Ascending aorta (tissue), 2 donors: ENCODE results near the gene SDR39U1. TPM values are rescaled to one million over a fixed set of nuclear protein-coding genes. Genes with fewer than 3 reads are reported as not detected.

Experiments
- DNase-seq, 2 donors: peaks; one replicate each; pipeline ENCODE4 v3.0.0-alpha.2; 2019; ENCODE audit warnings: low spot score in 2 of 2
- H3K27ac ChIP-seq, 2 donors: fragments of 200-600 bp; sonication (generic); one replicate each; pipeline ENCODE4 v1.5.1; 2016 to 2017; ENCODE audit warnings: mild to moderate bottlenecking in 1 of 2
- H3K27me3 ChIP-seq: fragments of 200-600 bp; sonication (generic); one replicate; pipeline ENCODE4 v1.5.1; 2017
- H3K36me3 ChIP-seq, 2 donors: fragments of 200-600 bp; sonication (generic); one replicate each; pipeline ENCODE4 v1.5.1; 2016
- H3K4me1 ChIP-seq, 2 donors: fragments of 200-600 bp; sonication (generic); one replicate each; pipeline ENCODE4 v1.5.1; 2016 to 2017; ENCODE audit warnings: mild to moderate bottlenecking in 1 of 2
- H3K4me3 ChIP-seq, 2 donors: fragments of 200-600 bp; sonication (generic); one replicate each; pipeline ENCODE4 v1.5.1; 2016 to 2017; ENCODE audit warnings: mild to moderate bottlenecking in 1 of 2
- H3K9me3 ChIP-seq, 2 donors: fragments of 200-600 bp; sonication (generic); one replicate each; pipeline ENCODE4 v1.5.1; 2016
- intact Hi-C: fragments of 100-400 bp; cut with DNase I; formaldehyde crosslinking; loops from one replicate; pipeline ENCODE4 v1.15.1; 2023
- total RNA-seq: library from RNA; depleted of rRNA; stranded (reverse); fragments of >200 nt; gene quantifications from one replicate; pipeline ENCODE4 v1.1.0, GENCODE V29; 2016
- TF ChIP-seq, protein P1 (sequence below), 3 experiments: fragments of 200-600 bp in 2 of 3; fragments of 450-650 bp in 1 of 3; sonication (generic) in 2 of 3; IDR thresholded peaks; one replicate each; pipeline ENCODE4 v1.5.1; 2016 to 2019; ENCODE audit warnings: antibody characterized with exemption in 3 of 3, mild to moderate bottlenecking in 1 of 3, moderate library complexity in 1 of 3

The SDR39U1 gene
- total RNA-seq, 1 donor from 2014 or later = 98.3 TPM

DNA sequence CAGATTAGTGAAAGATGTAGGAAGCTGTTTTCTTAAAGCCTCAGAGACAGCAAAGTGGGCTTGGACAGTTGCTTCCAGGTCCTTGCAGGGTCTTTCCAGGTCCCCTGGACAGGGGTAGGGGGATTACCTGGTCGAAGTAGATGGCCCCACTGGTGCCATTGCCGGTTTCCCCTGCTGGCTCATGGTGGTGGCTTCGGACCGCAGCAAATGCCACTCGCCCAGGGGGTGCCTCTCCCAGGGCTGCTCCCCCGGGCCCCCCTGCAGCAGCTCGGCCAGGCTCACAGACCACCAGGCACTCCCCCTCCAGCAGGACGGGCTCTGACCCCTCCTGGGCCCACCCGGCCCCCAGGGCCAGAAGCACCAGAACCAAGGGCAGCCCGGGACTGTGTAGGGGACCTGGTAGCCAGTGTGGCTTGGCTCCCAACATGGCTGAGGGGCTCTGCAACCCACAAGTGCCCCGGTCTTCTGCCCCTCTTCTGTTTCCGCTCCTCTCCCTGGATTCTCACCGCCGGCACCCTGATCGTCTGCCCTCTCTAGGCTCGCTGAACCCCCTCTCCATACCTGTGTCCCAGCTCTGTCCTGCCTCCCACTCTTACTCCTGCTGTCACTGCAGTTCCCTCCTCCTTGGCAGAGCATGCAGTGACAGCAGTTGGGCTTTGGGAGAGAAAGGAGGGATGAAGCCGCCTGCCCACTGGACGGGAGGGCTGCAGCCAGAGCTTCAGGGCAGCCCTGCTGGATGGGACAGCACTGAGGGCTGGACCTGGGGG lies 13.8 kb downstream of the SDR39U1 start:
- Histone ChIP-seq H3K36me3 (peaks cover 18% of the 10 kb centered on the region in 2 donors), H3K27ac (peak overlapping the region; percentile 88 to 96), H3K4me3 (peak overlapping the region; percentile 78 to 92), H3K4me1 (peaks cover 5 to 23% of the 10 kb centered on the region in 2 donors), H3K9me3 (no peaks in the 10 kb centered on the region), H3K27me3 (no peaks in the 10 kb centered on the region)
- TF ChIP-seq, protein P1, sequence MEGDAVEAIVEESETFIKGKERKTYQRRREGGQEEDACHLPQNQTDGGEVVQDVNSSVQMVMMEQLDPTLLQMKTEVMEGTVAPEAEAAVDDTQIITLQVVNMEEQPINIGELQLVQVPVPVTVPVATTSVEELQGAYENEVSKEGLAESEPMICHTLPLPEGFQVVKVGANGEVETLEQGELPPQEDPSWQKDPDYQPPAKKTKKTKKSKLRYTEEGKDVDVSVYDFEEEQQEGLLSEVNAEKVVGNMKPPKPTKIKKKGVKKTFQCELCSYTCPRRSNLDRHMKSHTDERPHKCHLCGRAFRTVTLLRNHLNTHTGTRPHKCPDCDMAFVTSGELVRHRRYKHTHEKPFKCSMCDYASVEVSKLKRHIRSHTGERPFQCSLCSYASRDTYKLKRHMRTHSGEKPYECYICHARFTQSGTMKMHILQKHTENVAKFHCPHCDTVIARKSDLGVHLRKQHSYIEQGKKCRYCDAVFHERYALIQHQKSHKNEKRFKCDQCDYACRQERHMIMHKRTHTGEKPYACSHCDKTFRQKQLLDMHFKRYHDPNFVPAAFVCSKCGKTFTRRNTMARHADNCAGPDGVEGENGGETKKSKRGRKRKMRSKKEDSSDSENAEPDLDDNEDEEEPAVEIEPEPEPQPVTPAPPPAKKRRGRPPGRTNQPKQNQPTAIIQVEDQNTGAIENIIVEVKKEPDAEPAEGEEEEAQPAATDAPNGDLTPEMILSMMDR (IDR thresholded peaks at IDR 0.05) = no peak
- intact Hi-C loops = loop anchor here (1.0 to 2.0 kb wide), 2 partner anchors 13 to 30 kb away; partner anchors contain the start of genes NYNRIN and SDR39U1
- DNase-seq = peak in 1 of 2 donors; percentile 69

DNA sequence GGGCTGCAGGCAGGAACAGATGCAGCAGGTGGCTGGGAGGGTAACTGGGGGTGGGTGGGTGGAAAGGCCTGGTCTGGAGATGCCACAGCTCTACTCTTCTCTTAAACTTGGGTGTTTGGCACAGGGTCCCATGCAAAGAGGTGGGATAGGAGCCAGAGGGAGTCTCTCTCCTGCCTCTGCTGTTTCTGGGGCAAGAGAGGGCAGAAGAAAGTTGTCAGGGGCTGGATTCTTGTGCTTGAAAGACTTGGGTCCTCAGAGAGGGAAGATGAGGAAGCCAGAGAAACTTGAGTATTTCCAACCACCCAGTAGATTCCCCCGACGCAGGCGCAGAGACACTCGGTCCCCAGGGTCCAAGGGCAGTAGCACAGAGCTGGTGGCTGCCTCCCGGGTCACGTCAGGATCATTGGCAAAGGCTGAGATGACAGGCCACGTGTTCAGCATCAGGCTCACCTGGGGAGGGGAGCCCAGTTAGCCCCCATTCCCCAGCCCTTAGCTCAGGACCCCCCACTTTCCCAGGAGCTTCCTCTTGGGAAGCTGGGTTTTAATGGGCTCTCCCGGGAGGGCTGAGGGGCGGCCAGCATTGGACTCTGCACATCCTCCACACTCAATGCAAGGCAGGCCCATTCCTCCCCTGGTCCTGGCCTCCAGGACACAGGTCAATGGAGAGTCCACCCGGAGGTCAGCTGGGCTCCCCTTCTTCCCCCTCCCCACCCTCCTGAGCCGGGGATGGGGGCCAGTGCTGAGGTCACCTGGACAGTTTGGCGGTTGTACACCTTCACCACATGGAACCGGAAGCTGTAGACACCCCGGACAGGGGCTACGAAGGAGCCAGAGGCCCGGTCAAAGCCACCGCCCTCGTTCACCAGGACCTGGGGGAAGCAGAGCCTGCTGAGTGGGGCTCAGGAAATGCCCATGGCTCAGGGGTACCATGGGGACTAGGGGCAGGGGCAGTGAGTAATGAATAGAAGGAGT lies 14.8 kb downstream of the SDR39U1 start:
- Histone ChIP-seq H3K9me3 (no peaks in the 10 kb centered on the region), H3K4me1 (peaks cover 5 to 23% of the 10 kb centered on the region in 2 donors), H3K27me3 (no peaks in the 10 kb centered on the region), H3K4me3 (no peak overlapping the region), H3K36me3 (peaks cover 8 to 10% of the 10 kb centered on the region in 2 donors), H3K27ac (no peak overlapping the region)
- intact Hi-C loops = loop anchor here (2.0 kb wide), 1 partner anchor 29 kb away; the partner anchor contains the start of gene NYNRIN
- TF ChIP-seq, protein P1 (IDR thresholded peaks at IDR 0.05) = no peak
- peak in 1 of 2 donors; percentile 65 for DNase-seq

DNA sequence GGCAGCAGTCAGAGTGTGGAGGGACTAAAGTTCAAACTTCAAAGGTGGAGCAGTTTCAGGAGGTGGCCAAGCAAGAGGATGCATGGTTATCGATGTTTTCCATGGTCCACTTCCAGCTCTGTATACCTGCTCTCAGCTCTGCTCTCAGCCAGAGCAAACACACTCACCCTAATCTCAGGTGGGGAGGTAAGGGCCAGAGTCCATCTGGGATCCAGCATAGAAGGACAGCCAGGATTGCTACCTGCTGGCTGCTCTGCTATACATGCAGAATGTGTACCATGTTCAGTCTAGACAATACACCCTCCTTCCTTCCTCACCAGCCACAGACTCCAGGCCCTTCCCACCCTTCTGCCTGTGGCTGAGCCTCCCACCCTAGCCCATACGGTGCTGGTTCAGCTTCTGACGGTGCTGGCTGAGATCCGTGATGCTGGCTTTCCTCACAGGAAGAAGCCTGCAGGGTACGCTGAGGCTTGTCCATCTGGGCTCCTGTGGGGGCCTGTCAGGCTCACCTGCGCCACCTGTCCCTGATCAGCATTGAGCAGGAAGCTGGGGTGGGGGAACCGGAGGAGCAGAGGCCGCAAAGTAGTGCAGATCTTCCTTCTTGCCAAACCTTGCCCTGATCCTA lies 15.6 kb downstream of the SDR39U1 start:
- intact Hi-C loops = no loop called here
- TF ChIP-seq, protein P1 (IDR thresholded peaks at IDR 0.05) = no peak
- peak in 1 of 2 donors; percentile 58 for DNase-seq
- no peak overlapping the region for H3K4me3 ChIP-seq
- H3K27me3 ChIP-seq = no peaks in the 10 kb centered on the region
- peaks cover 5 to 22% of the 10 kb centered on the region in 2 donors for H3K4me1 ChIP-seq
- no peak overlapping the region for H3K27ac ChIP-seq
- H3K9me3 ChIP-seq = no peaks in the 10 kb centered on the region
- peaks cover 0 to 2% of the 10 kb centered on the region in 2 donors for H3K36me3 ChIP-seq

DNA sequence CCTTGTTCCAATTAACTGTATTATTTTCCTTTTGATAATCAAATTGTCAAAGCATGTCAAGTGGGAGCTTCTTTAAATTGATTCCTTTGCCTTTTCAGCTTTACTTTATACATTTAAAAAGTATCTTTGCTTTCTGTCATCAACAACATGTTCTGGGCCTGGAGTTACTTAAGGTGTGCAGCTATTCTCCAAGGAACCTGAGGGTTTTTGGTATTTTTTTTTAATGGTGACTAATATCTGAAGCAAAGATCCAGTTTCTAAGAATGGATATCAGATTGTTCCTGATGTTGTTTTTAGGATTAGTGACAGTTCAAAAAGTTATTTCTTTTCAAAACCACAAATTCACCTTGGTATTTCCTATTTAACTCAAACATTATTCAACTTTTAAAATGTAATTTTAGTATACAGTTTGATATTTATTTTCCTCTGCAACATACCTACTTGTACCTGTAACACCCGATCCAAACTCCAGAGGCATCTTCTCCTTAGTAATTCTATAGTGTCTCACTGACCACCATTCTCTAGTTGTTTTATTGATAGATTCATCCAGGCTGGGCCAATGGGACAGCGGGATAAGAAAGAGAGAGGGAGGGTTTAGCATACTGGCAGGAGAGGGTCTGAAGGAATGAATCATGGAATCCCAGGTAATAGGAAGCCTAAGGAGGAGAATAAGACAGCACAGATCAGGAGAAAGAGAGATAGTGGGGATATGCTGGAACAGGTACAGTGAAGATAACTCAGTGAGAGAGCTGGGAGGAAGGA lies 16.2 kb downstream of the SDR39U1 start:
- Histone ChIP-seq H3K36me3 (no peaks in the 10 kb centered on the region), H3K9me3 (no peaks in the 10 kb centered on the region), H3K4me1 (peaks cover 2 to 15% of the 10 kb centered on the region in 2 donors), H3K27me3 (no peaks in the 10 kb centered on the region), H3K4me3 (no peak overlapping the region), H3K27ac (no peak overlapping the region)
- intact Hi-C loops = no loop called here
- TF ChIP-seq, protein P1 (IDR thresholded peaks at IDR 0.05) = no peak
- DNase-seq = no peak

DNA sequence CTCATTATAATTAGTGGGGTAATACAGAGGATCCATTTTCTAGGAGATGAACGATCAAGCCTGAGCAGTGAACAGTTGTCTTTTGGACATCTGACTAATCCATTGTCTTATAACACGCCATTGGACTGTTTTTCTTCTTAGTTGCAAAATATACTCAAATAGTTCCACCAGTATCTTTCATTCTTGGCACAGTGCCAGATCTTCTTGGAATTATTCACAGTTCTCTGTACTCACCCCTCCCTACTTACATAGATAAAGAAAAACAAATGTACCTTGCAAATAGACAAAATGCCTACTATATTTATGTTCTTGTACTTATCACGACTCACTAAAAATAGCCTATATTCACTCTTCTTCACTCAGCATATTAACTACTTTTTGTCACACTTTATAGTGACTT lies 16.9 kb downstream of the SDR39U1 start:
- no peaks in the 10 kb centered on the region for H3K36me3 ChIP-seq
- no peak overlapping the region for H3K27ac ChIP-seq
- intact Hi-C loops = no loop called here
- H3K4me3 ChIP-seq = no peak overlapping the region
- no peaks in the 10 kb centered on the region for H3K27me3 ChIP-seq
- peaks cover 0 to 9% of the 10 kb centered on the region in 2 donors for H3K4me1 ChIP-seq
- H3K9me3 ChIP-seq = no peaks in the 10 kb centered on the region
- TF ChIP-seq, protein P1 (IDR thresholded peaks at IDR 0.05) = no peak
- DNase-seq = no peak
